MM.1S (cell line): Measurements from ENCODE around the gene BARHL1.

ENCODE experiments used
- DNase-seq: peaks from one replicate; pipeline ENCODE4 v3.0.0-alpha.2; 2015
- H2AFZ ChIP-seq: fragments of 300-600 bp; sonication (generic); 2 replicates; pipeline ENCODE4 v1.6.0; 2016; ENCODE audit warnings: antibody characterized with exemption, low read length
- H3F3A ChIP-seq: fragments of 300-600 bp; sonication (generic); 2 replicates; pipeline ENCODE4 v1.6.1; 2016; ENCODE audit warnings: mild to moderate bottlenecking, antibody characterized with exemption, low read length, moderate library complexity, mixed read lengths; ENCODE audit not compliant: insufficient read depth
- H3K27ac ChIP-seq: fragments of 300-600 bp; sonication (generic); 2 replicates; pipeline ENCODE4 v1.5.1; 2016; ENCODE audit warnings: mild to moderate bottlenecking, low read length
- H3K27me3 ChIP-seq: fragments of 300-600 bp; sonication (generic); replicated peaks from 2 replicates; pipeline ENCODE4 v1.6.0; 2016; ENCODE audit warnings: low read length; ENCODE audit not compliant: insufficient read depth
- H3K36me3 ChIP-seq: fragments of 300-600 bp; sonication (generic); replicated peaks from 2 replicates; pipeline ENCODE4 v1.6.1; 2016; ENCODE audit warnings: mild to moderate bottlenecking, low read length, mixed read lengths; ENCODE audit not compliant: insufficient read depth
- H3K4me1 ChIP-seq: fragments of 300-600 bp; sonication (generic); 2 replicates; pipeline ENCODE4 v1.6.1; 2016; ENCODE audit warnings: low read length, mixed read lengths
- H3K4me2 ChIP-seq: fragments of 300-600 bp; sonication (generic); 2 replicates; pipeline ENCODE4 v1.6.0; 2016; ENCODE audit warnings: low read depth, low read length
- H3K4me3 ChIP-seq: fragments of 300-600 bp; sonication (generic); 2 replicates; pipeline ENCODE4 v1.5.1; 2016; ENCODE audit warnings: low read length, mixed read lengths
- H3K79me2 ChIP-seq: fragments of 300-600 bp; sonication (generic); 2 replicates; pipeline ENCODE4 v1.6.1; 2016; ENCODE audit warnings: mixed run types, low read length, mixed read lengths
- H3K9ac ChIP-seq: fragments of 300-600 bp; sonication (generic); 2 replicates; pipeline ENCODE4 v1.6.1; 2016; ENCODE audit warnings: low read length, mixed read lengths
- H3K9me2 ChIP-seq: fragments of 300-600 bp; sonication (generic); replicated peaks from 2 replicates; pipeline ENCODE4 v1.6.1; 2016; ENCODE audit warnings: mild to moderate bottlenecking, low read length, mixed read lengths; ENCODE audit not compliant: insufficient read depth
- H3K9me3 ChIP-seq: fragments of 300-600 bp; sonication (generic); replicated peaks from 2 replicates; pipeline ENCODE4 v1.6.1; 2016; ENCODE audit warnings: mild to moderate bottlenecking, low read length, mixed read lengths; ENCODE audit not compliant: insufficient read depth
- H4K20me1 ChIP-seq: fragments of 300-600 bp; sonication (generic); 2 replicates; pipeline ENCODE4 v1.6.1; 2016; ENCODE audit warnings: mild to moderate bottlenecking, low read length, moderate library complexity, mixed read lengths; ENCODE audit not compliant: insufficient read depth
- CTCF ChIP-seq: fragments of 300-600 bp; sonication (generic); IDR thresholded peaks from 2 replicates; pipeline ENCODE4 v1.5.1; 2016; ENCODE audit warnings: antibody characterized with exemption, low read length, mixed read lengths
- EZH2 ChIP-seq: fragments of 300-600 bp; sonication (generic); optimal IDR thresholded peaks from 2 replicates; pipeline ENCODE3; 2017; ENCODE audit warnings: low read depth, mild to moderate bottlenecking, antibody characterized with exemption, low read length, mixed read lengths
- EZH2phosphoT487 ChIP-seq: fragments of 300-600 bp; sonication (generic); IDR thresholded peaks from 2 replicates; pipeline ENCODE4 v1.6.1; 2018; ENCODE audit warnings: antibody characterized with exemption, low read length

Gene BARHL1

GRCh38 chr9:132537352-132537751 lies 45.1 kb upstream of the BARHL1 start:
- no peak for DNase-seq
- no peaks in the 10 kb centered on the region for H3F3A ChIP-seq
- no peak overlapping the region for H3K27ac ChIP-seq
- H3K4me1 ChIP-seq: no peaks in the 10 kb centered on the region
- no peaks in the 10 kb centered on the region for H3K9me2 ChIP-seq
- H3K36me3 ChIP-seq: no peaks in the 10 kb centered on the region
- no peak overlapping the region for H3K4me2 ChIP-seq
- H3K9ac ChIP-seq: no peak overlapping the region
- H3K9me3 ChIP-seq: no peaks in the 10 kb centered on the region
- no peak for TF ChIP-seq EZH2phosphoT487
- no peak for TF ChIP-seq EZH2
- TF ChIP-seq CTCF: no peak
- H4K20me1 ChIP-seq: no peaks in the 10 kb centered on the region
- H2AFZ ChIP-seq: no peak overlapping the region
- peaks cover 77% of the 10 kb centered on the region for H3K27me3 ChIP-seq
- H3K79me2 ChIP-seq: no peaks in the 10 kb centered on the region
- H3K4me3 ChIP-seq: no peak overlapping the region

- Histone ChIP-seq H3K27ac (no peak overlapping the region), H3K4me2 (no peak overlapping the region), H3K79me2 (no peaks in the 10 kb centered on the region), H3K27me3 (peaks cover 75% of the 10 kb centered on the region), H3K36me3 (no peaks in the 10 kb centered on the region), H2AFZ (no peak overlapping the region), H3K4me1 (no peaks in the 10 kb centered on the region), H4K20me1 (no peaks in the 10 kb centered on the region), H3K4me3 (no peak overlapping the region), H3K9me2 (no peaks in the 10 kb centered on the region), H3K9ac (no peak overlapping the region), H3K9me3 (no peaks in the 10 kb centered on the region), H3F3A (no peaks in the 10 kb centered on the region)
- TF ChIP-seq CTCF (no peak), EZH2 (no peak), EZH2phosphoT487 (no peak)
- no peak for DNase-seq
Observed at GRCh38 chr9:132538071-132538470, 44.3 kb upstream of the BARHL1 start.

- no peak overlapping the region for H3K4me3 ChIP-seq
- no peaks in the 10 kb centered on the region for H3K9me2 ChIP-seq
- H3K4me1 ChIP-seq: no peaks in the 10 kb centered on the region
- H3K27ac ChIP-seq: no peak overlapping the region
- no peak overlapping the region for H3K9ac ChIP-seq
- H3K27me3 ChIP-seq: peaks cover 75% of the 10 kb centered on the region
- DNase-seq: no peak
- no peak for TF ChIP-seq EZH2phosphoT487
- TF ChIP-seq CTCF: no peak
- no peak for TF ChIP-seq EZH2
- H3K79me2 ChIP-seq: no peaks in the 10 kb centered on the region
- no peaks in the 10 kb centered on the region for H3K9me3 ChIP-seq
- no peaks in the 10 kb centered on the region for H4K20me1 ChIP-seq
- no peak overlapping the region for H3K4me2 ChIP-seq
- no peaks in the 10 kb centered on the region for H3K36me3 ChIP-seq
- H3F3A ChIP-seq: no peaks in the 10 kb centered on the region
- no peak overlapping the region for H2AFZ ChIP-seq
Observed at GRCh38 chr9:132539096-132539495, 43.3 kb upstream of the BARHL1 start.
